Tibial nerve (tissue), 4 donors: Measurements from ENCODE around the gene DSG4. TPM values are rescaled to one million over a fixed set of nuclear protein-coding genes. Genes with fewer than 3 reads are reported as not detected.

ENCODE experiments used
- DNase-seq, 2 donors: peaks; one replicate each; pipeline ENCODE4 v3.0.0-alpha.2; 2019; ENCODE audit warnings: low spot score in 2 of 2
- H3K27ac ChIP-seq, 4 donors: fragments of 200-600 bp; sonication (generic) in 3 of 4; one replicate each; pipeline ENCODE4 v1.5.1; 2017 to 2019; ENCODE audit warnings: mild to moderate bottlenecking in 1 of 4
- H3K27me3 ChIP-seq, 2 donors: fragments of 200-600 bp; sonication (generic) in 1 of 2; one replicate each; pipeline versions ENCODE4 v1.5.1 to v1.6.0; 2017 to 2019
- H3K36me3 ChIP-seq, 3 donors: fragments of 200-600 bp; sonication (generic); one replicate each; pipeline ENCODE4 v1.5.1; 2018 to 2019
- H3K4me1 ChIP-seq, 4 donors: fragments of 200-600 bp; sonication (generic) in 3 of 4; one replicate each; pipeline ENCODE4 v1.5.1; 2017 to 2019
- H3K4me3 ChIP-seq, 4 donors: fragments of 200-600 bp; sonication (generic) in 3 of 4; one replicate each; pipeline ENCODE4 v1.5.1; 2017 to 2019; ENCODE audit warnings: mild to moderate bottlenecking in 1 of 4, moderate library complexity in 1 of 4
- H3K9me3 ChIP-seq, 4 donors: fragments of 200-600 bp; sonication (generic) in 3 of 4; one replicate each; pipeline ENCODE4 v1.5.1; 2017 to 2019
- EP300 ChIP-seq, 2 donors: sonication (generic); formaldehyde crosslinking; IDR thresholded peaks; one replicate each; pipeline ENCODE4 v1.6.1; 2017; ENCODE audit warnings: antibody characterized with exemption in 2 of 2, mild to moderate bottlenecking in 1 of 2
- POLR2A ChIP-seq, 2 donors: fragments of 450-650 bp; IDR thresholded peaks; one replicate each; pipeline ENCODE4 v1.6.1; 2017; ENCODE audit warnings: antibody characterized with exemption in 2 of 2, mild to moderate bottlenecking in 2 of 2, moderate library complexity in 2 of 2
- WGBS, 2 donors: methylation state at CpG; one replicate each; pipeline ENCODE4 v1.1.5; 2018; 5-methylcytosine and 5-hydroxymethylcytosine counted together
- total RNA-seq, 4 donors: library from RNA; depleted of rRNA; stranded (reverse); fragments of >200 nt; gene quantifications; one replicate each; pipeline ENCODE4 v1.1.0, GENCODE V29; 2016
- TF ChIP-seq, protein P1 (sequence below), 5 experiments: fragments of 200-600 bp in 3 of 5; fragments of 450-650 bp in 2 of 5; sonication (generic) in 3 of 5; IDR thresholded peaks; one replicate each; pipeline ENCODE4 v1.5.1; 2016 to 2019; ENCODE audit warnings: antibody characterized with exemption in 5 of 5, mild to moderate bottlenecking in 3 of 5, moderate library complexity in 2 of 5

The DSG4 gene
- total RNA-seq, 4 donors from 2014 or later, result not detected

DNA sequence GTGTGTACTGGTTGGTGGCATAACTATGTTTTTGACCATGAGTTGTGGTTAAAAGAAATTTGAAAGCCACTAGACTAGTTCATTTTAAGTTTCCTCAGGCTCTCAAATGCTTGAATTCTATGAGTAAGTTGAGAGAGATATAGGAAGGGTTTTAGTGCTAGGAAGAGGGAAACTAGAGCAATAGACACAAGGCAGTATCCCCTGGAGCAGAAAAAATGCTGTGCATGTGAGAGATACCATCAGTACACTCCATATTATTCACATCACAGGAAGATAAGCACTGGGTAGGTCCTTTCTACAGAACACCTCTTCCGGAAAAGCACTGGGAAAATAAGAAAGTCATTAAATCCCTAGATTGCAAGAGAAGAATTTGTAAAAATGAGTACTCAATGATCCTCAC is 51.6 kb downstream of the DSG4 start:
- TF ChIP-seq POLR2A (IDR thresholded peaks at IDR 0.05), result no peak
- TF ChIP-seq, protein P1, sequence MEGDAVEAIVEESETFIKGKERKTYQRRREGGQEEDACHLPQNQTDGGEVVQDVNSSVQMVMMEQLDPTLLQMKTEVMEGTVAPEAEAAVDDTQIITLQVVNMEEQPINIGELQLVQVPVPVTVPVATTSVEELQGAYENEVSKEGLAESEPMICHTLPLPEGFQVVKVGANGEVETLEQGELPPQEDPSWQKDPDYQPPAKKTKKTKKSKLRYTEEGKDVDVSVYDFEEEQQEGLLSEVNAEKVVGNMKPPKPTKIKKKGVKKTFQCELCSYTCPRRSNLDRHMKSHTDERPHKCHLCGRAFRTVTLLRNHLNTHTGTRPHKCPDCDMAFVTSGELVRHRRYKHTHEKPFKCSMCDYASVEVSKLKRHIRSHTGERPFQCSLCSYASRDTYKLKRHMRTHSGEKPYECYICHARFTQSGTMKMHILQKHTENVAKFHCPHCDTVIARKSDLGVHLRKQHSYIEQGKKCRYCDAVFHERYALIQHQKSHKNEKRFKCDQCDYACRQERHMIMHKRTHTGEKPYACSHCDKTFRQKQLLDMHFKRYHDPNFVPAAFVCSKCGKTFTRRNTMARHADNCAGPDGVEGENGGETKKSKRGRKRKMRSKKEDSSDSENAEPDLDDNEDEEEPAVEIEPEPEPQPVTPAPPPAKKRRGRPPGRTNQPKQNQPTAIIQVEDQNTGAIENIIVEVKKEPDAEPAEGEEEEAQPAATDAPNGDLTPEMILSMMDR (IDR thresholded peaks at IDR 0.05), result no peak
- no peak for TF ChIP-seq EP300 (IDR thresholded peaks at IDR 0.05)
- H3K9me3 ChIP-seq, result peaks cover 0 to 8% (median 0%) of the 10 kb centered on the region in 4 donors
- no peaks in the 10 kb centered on the region for H3K27me3 ChIP-seq
- H3K4me3 ChIP-seq, result no peak overlapping the region
- H3K4me1 ChIP-seq, result no peaks in the 10 kb centered on the region
- DNase-seq, result no peak
- no peaks in the 10 kb centered on the region for H3K36me3 ChIP-seq
- 94 to 95% methylated on average over 1 of the region's 1 CpG for WGBS, 2 donors
- no peak overlapping the region for H3K27ac ChIP-seq

DNA sequence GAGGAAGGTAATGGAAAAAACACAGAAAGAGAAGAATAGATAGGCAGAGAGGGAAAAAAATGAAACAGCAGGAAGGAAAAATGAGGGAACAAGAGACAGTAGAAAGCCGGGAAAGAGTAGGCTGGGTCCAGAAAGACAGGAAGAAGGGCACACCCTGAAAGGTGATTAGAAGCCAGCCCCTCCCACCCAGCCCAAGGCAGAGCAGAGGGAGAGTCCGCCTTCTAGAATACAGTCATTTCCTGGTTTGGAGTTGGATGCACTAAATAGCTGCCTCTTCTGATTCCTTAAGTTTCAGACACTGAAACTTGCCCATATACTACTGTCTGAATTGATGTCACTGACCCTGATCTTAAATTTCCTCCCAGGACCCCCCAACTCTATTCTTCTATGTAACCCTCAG is 53.0 kb downstream of the DSG4 start:
- H3K27me3 ChIP-seq, result no peaks in the 10 kb centered on the region
- H3K27ac ChIP-seq, result no peak overlapping the region
- no peak overlapping the region for H3K4me3 ChIP-seq
- peaks cover 0 to 8% (median 0%) of the 10 kb centered on the region in 4 donors for H3K9me3 ChIP-seq
- H3K4me1 ChIP-seq, result no peaks in the 10 kb centered on the region
- H3K36me3 ChIP-seq, result no peaks in the 10 kb centered on the region
- 53 to 58% methylated on average over 2 of the region's 2 CpGs for WGBS, 2 donors
- no peak for DNase-seq
- no peak for TF ChIP-seq EP300 (IDR thresholded peaks at IDR 0.05)
- TF ChIP-seq, protein P1 (IDR thresholded peaks at IDR 0.05), result no peak

DNA sequence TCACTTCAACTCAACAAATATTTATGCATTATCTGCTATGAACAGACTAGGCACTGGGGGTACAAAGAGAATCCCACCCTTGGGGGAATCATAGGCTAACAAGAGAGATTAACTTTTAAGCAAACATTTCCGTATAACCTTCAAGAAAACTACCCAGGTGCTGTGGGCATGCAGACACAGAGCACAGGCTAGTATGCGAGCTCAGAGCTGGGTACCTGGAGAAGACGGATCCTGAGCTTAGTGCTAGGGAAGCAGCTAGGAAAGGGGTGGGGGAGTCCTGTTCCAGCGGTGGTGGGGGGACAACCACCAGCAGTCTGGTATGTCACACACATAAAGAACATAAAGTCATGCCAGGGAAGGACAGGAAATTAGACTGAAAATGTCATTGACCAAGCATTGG is 53.5 kb downstream of the DSG4 start:
- Histone ChIP-seq H3K4me1 (no peaks in the 10 kb centered on the region), H3K9me3 (peaks cover 0 to 8% (median 0%) of the 10 kb centered on the region in 4 donors), H3K27ac (no peak overlapping the region), H3K27me3 (no peaks in the 10 kb centered on the region), H3K4me3 (no peak overlapping the region), H3K36me3 (no peaks in the 10 kb centered on the region)
- DNase-seq, result no peak
- TF ChIP-seq, protein P1 (IDR thresholded peaks at IDR 0.05), result no peak
- TF ChIP-seq POLR2A (IDR thresholded peaks at IDR 0.05) (no peak), EP300 (IDR thresholded peaks at IDR 0.05) (no peak)
- 72% methylated on average over 4 of the region's 4 CpGs for WGBS, 2 donors

DNA sequence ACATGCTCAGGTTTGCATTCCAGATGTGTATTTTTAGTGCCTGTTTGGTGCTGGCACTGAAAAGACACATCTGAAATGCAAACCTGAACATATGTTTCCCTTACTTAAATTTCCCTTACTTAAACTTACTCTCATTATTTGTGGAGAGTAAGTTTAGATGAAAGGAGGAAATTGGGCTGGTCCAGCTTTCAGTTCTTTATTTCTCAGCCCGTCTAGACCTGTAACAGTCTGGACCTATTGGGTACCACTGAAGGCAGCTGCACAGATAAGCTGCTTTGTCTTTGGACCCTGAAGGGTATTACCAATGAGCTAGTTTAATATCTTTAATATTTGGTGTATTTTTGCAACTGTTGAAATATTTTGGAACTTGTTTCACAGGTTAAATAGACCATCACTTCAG is 54.0 kb downstream of the DSG4 start:
- Histone ChIP-seq H3K27ac (no peak overlapping the region), H3K4me3 (no peak overlapping the region), H3K36me3 (no peaks in the 10 kb centered on the region), H3K27me3 (no peaks in the 10 kb centered on the region), H3K4me1 (no peaks in the 10 kb centered on the region), H3K9me3 (peaks cover 0 to 8% (median 0%) of the 10 kb centered on the region in 4 donors)
- TF ChIP-seq POLR2A (IDR thresholded peaks at IDR 0.05), result no peak
- TF ChIP-seq, protein P1 (IDR thresholded peaks at IDR 0.05), result no peak
- TF ChIP-seq EP300 (IDR thresholded peaks at IDR 0.05), result no peak
- 64 to 74% methylated on average over 1 of the region's 1 CpG for WGBS, 2 donors
- DNase-seq, result no peak

DNA sequence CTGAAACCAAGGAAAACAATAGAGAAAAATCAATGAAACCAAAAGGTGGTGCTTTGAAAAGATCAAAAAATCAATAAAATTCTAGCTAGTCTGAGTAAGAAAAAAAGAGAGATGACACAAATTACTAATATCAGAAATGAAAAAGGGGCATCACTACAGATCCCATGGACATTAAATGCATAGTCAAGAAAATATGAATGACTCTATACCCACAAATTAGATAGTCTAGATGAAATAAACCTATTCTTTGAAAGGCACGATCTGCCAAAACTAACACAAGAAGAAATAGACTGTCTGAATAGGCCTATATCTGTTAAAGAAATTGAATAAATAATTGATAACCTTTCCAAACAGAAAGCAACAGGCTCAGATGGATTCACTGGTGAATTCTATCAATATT is 55.7 kb downstream of the DSG4 start:
- 80 to 81% methylated on average over 1 of the region's 1 CpG for WGBS, 2 donors
- Histone ChIP-seq H3K27ac (no peak overlapping the region), H3K4me3 (no peak overlapping the region)

More for the DNA sequence above, 55.7 kb downstream of the DSG4 start:
- H3K4me1 ChIP-seq, result no peaks in the 10 kb centered on the region
- TF ChIP-seq EP300 (IDR thresholded peaks at IDR 0.05), result no peak
- TF ChIP-seq, protein P1 (IDR thresholded peaks at IDR 0.05), result no peak
- no peak for TF ChIP-seq POLR2A (IDR thresholded peaks at IDR 0.05)
- H3K36me3 ChIP-seq, result no peaks in the 10 kb centered on the region
- H3K27me3 ChIP-seq, result no peaks in the 10 kb centered on the region
- H3K9me3 ChIP-seq, result peaks cover 0 to 8% (median 0%) of the 10 kb centered on the region in 4 donors
- DNase-seq, result no peak
